Effector memory CD4-positive, alpha-beta T cell (primary cell): ENCODE data around the gene ACAD11.

Source experiments
- DNase-seq, 3 donors: peaks; one replicate each; pipeline ENCODE4 v3.0.0-alpha.2; 2020
- H3K27ac ChIP-seq: 2 replicates; pipeline ENCODE4 v1.7.0; 2013; ENCODE audit warnings: mild to moderate bottlenecking, low read length, moderate library complexity; ENCODE audit not compliant: insufficient read depth, poor library complexity, severe bottlenecking
- H3K27me3 ChIP-seq: replicated peaks from 2 replicates; pipeline ENCODE4 v1.7.0; 2013; ENCODE audit warnings: mild to moderate bottlenecking, low read length; ENCODE audit not compliant: insufficient read depth, control insufficient read depth, poor library complexity, severe bottlenecking
- H3K36me3 ChIP-seq: 2 replicates; pipeline ENCODE4 v1.7.0; 2013; ENCODE audit warnings: mild to moderate bottlenecking, low read length, moderate library complexity; ENCODE audit not compliant: control insufficient read depth, insufficient read depth
- H3K4me1 ChIP-seq: 2 replicates; pipeline ENCODE4 v1.7.0; 2013; ENCODE audit warnings: low read length, mild to moderate bottlenecking; ENCODE audit not compliant: control insufficient read depth, insufficient read depth, poor library complexity, severe bottlenecking
- H3K4me3 ChIP-seq: 2 replicates; pipeline ENCODE4 v1.7.0; 2013; ENCODE audit warnings: low read length, low read depth, mild to moderate bottlenecking; ENCODE audit not compliant: insufficient read depth, poor library complexity, severe bottlenecking
- H3K9me3 ChIP-seq: 2 replicates; pipeline ENCODE4 v1.7.0; 2013; ENCODE audit warnings: mild to moderate bottlenecking, low read length, moderate library complexity; ENCODE audit not compliant: control insufficient read depth

ACAD11 gene

GRCh38 chr3:132535575-132536441, 123.8 kb downstream of the ACAD11 start:
- Histone ChIP-seq H3K4me1 (no peaks in the 10 kb centered on the region), H3K4me3 (no peak overlapping the region), H3K27ac (no peak overlapping the region), H3K27me3 (no peaks in the 10 kb centered on the region), H3K9me3 (no peaks in the 10 kb centered on the region), H3K36me3 (peaks cover 39% of the 10 kb centered on the region)
- DNase-seq = peak in 2 of 3 donors; percentile 1 to 28

DNA sequence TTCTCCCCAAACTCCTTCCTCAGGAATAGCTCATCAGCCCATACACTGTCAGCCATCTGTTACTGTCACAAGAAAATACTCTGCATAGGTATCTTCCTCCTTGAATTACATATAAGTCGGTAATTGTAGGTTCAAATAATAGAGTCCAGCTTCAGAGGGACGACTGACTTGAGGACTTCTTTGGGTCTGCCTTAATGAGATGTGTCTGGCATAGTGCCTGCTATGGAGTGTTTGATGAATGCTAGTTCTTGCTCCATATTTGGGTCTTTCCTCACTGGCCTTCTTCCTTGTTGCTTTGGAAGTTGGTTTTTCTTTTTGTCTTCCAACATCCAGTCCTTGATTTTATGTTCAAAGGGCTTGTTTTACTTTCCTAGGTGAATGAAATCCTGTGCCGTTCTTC, 129.0 kb downstream of the ACAD11 start:
- Histone ChIP-seq H3K9me3 (no peaks in the 10 kb centered on the region), H3K4me1 (no peaks in the 10 kb centered on the region), H3K27ac (no peak overlapping the region), H3K36me3 (peaks cover 47% of the 10 kb centered on the region), H3K4me3 (no peak overlapping the region), H3K27me3 (no peaks in the 10 kb centered on the region)
- DNase-seq = no peak

DNA sequence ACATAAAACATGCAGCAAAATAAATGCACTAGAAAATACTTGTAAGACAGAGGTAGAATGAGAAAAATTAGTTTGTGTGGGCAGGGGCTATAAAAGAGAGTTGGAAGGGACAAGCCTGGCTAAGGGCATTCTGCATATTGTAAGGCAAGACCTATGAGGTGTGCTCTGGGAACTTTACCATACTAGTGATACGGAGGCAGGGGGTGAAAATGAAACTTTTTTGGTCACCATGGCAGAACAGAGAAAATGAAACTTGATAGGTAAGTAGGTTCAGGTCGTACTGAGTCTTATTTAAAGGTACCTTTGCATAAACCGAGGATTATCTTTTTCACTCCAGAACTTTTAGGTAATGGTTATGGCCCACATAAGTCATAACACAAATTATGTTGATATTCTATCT, 137.3 kb downstream of the ACAD11 start:
- H3K27me3 ChIP-seq = no peaks in the 10 kb centered on the region
- no peak overlapping the region for H3K27ac ChIP-seq
- no peaks in the 10 kb centered on the region for H3K4me1 ChIP-seq
- peaks cover 37% of the 10 kb centered on the region for H3K36me3 ChIP-seq
- no peak overlapping the region for H3K4me3 ChIP-seq
- no peak for DNase-seq
- no peaks in the 10 kb centered on the region for H3K9me3 ChIP-seq

DNA sequence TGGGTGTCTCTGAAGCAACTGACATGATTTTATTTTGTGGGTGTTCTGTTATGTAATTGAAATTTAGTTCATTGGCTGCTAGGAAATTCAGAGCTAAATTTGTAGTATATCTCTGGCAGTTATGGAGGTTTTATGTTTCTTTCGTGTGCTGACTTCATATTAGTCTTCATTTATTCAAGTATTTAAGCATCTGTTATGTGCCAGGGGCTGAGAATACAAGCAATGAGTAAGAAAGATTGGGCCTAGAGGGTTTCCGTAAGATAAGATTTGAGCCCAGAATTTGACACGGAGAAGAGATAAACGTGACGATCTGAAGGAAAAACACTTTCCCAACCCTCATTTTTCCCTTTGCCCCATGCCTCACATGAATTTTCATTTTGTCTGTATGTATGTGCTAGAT, 137.7 kb downstream of the ACAD11 start:
- Histone ChIP-seq H3K27ac (no peak overlapping the region), H3K9me3 (no peaks in the 10 kb centered on the region), H3K27me3 (no peaks in the 10 kb centered on the region), H3K36me3 (peaks cover 39% of the 10 kb centered on the region), H3K4me3 (no peak overlapping the region), H3K4me1 (no peaks in the 10 kb centered on the region)
- no peak for DNase-seq

DNA sequence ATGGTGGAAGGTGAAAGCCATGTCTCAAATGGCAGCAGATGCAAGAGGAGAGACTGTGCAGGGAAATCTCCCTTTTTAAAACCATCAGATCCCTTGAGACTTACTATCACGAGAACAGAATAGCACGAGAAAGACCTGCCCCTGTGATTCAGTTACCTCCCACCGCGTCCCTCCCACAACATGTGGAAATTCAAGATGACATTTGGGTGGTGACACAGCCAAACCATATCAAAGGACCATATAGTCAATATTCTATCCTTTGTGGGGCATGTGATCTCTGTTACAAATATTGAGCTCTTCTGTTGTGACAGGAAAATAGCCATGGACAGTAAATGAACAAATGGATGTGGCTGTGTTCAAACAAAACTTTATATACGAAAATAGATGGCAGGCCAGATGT, 139.7 kb downstream of the ACAD11 start:
- no peak overlapping the region for H3K4me3 ChIP-seq
- no peaks in the 10 kb centered on the region for H3K9me3 ChIP-seq
- peaks cover 50% of the 10 kb centered on the region for H3K36me3 ChIP-seq
- no peaks in the 10 kb centered on the region for H3K27me3 ChIP-seq
- no peak overlapping the region for H3K27ac ChIP-seq
- DNase-seq = no peak
- no peaks in the 10 kb centered on the region for H3K4me1 ChIP-seq

DNA sequence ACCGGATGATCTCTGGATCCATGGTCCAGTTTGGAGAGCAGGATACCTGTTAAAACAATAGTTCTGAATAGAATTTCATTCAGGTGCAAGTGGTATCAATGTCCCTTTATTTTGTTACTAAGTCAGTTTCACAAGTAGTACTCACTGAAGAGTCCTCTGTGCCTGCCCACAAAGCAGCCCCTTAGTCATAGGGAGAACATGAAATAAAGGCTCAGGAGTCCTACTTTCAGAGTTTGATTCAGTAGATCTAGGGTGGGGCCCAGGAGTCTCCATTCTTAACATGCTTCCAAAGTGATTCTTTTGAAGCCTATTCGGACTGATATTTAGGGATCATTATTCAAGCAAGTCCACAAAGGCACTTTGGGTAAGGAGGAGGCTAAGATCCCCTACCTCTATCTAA, 142.3 kb downstream of the ACAD11 start:
- H3K4me3 ChIP-seq = no peak overlapping the region
- H3K36me3 ChIP-seq = peaks cover 58% of the 10 kb centered on the region
- no peak for DNase-seq
- no peaks in the 10 kb centered on the region for H3K4me1 ChIP-seq
- H3K27ac ChIP-seq = no peak overlapping the region
- H3K27me3 ChIP-seq = no peaks in the 10 kb centered on the region
- H3K9me3 ChIP-seq = no peaks in the 10 kb centered on the region

DNA sequence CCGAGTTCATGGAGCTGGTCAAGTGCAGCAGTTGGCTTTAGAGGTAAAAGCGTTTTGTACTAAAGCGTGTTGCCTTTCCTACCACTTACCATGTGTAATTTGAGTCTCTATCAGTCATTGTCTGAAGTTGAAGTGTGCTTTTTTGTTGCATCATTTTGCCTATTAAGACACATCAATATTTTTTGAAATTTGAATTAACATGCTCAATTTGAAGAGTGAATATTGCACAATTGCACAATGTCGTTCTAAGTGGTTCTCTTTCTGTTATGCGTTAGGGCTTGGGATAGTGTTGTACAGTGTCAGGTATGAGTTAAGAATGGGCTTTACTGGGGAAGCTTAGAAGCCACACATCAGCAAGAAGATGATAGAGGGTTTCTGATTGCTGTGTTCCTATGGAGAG, 146.6 kb downstream of the ACAD11 start:
- no peak for DNase-seq
- H3K27ac ChIP-seq = no peak overlapping the region
- H3K9me3 ChIP-seq = no peaks in the 10 kb centered on the region
- H3K36me3 ChIP-seq = peaks cover 70% of the 10 kb centered on the region
- no peak overlapping the region for H3K4me3 ChIP-seq
- no peaks in the 10 kb centered on the region for H3K4me1 ChIP-seq
- H3K27me3 ChIP-seq = no peaks in the 10 kb centered on the region

DNA sequence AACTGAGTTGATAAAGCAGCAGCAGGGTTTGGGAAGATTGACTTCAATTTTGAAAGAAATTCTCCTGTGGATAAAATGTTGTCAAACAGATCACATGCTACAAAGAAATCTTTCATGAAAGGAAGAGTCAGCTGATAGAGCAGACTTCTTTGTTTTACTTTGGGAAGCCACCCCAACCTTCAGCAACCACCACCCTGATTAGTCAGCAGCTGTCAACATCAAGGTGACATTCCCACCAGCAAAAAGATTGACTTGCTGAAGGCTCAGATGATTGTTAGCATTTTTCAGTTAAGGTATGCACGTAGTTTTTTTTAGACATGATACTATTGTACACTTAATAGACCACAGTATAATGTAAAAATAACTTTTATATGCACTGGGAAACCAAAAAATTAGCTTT, 150.1 kb downstream of the ACAD11 start:
- H3K36me3 ChIP-seq = peaks cover 63% of the 10 kb centered on the region
- H3K4me1 ChIP-seq = no peaks in the 10 kb centered on the region
- no peak for DNase-seq
- H3K4me3 ChIP-seq = no peak overlapping the region
- no peaks in the 10 kb centered on the region for H3K27me3 ChIP-seq
- H3K27ac ChIP-seq = no peak overlapping the region
- no peaks in the 10 kb centered on the region for H3K9me3 ChIP-seq

DNA sequence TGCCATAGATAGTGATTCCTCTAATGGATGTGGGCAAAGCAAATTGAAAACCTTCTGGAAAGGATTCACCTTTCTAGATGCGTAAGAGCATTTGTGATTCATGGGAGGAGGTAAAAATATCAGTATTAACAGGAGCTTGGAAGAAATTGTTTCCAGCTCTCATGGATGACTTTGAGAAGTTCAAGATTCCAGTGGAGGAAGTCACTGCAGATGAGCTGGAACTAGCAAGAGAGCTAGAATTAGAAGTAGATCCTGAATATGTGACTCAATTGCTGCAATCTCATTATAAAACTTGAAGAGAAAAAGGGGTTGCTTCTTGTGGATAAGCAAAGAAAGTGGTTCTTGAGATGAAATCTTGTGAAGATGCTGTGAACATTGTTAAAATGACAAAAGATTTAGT, 150.5 kb downstream of the ACAD11 start:
- no peak overlapping the region for H3K4me3 ChIP-seq
- no peaks in the 10 kb centered on the region for H3K9me3 ChIP-seq
- H3K27me3 ChIP-seq = no peaks in the 10 kb centered on the region
- peaks cover 63% of the 10 kb centered on the region for H3K36me3 ChIP-seq
- H3K4me1 ChIP-seq = no peaks in the 10 kb centered on the region
- no peak for DNase-seq
- no peak overlapping the region for H3K27ac ChIP-seq
